Measurements from ENCODE around the gene C1S. TPM values are rescaled to one million over a fixed set of nuclear protein-coding genes. Genes with fewer than 3 reads are reported as not detected.

Gene C1S
- total and polyA plus RNA-seq, 2 donors (not counting 3 experiments of a cell fraction or from before 2014, with no cell fraction given) = 0.32 to 0.38 TPM

DNA sequence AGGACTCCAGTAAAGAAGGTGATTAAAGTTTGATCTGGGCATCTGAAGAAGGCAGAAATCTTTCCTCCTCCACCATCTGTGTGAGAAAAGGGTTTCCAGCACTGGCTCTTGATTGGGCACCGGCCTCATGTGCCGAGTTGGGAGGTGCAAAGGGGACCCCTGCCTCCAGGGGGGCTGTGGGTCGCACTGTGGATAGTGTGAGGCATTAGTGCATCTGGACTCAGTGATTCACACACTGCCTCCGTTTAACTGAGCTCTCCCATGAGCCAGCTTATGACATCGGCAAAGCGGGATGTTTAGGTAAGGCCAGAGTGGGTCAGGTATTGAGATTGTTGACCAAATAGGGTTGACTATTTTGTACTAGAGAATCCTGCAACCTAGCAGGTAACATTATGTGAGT is 8.9 kb downstream of the C1S start:
- H3K79me2 ChIP-seq (ENCODE audit: control insufficient read depth, insufficient read depth, low read length) = no peaks in the 10 kb centered on the region
- no TSS peak for BruUV-seq (replicated peaks)
- FAIRE-seq (no peak), DNase-seq (ENCODE audit: low read depth, low spot score) (no peak)
- ChIA-PET POLR2A (no interaction called here), CTCF (interaction anchor here (1.1 to 1.3 kb wide), 2 partner anchors 9 to 10 kb away, joined by 3 to 4 read pairs; partner anchors contain the start of gene C1S)
- no peaks in the 10 kb centered on the region for H3K36me3 ChIP-seq (ENCODE audit: control insufficient read depth in 2 of 2, extremely low read depth in 1 of 2, insufficient read depth in 2 of 2, low read length in 2 of 2)
- no peak overlapping the region for H3K4me2 ChIP-seq (ENCODE audit: insufficient read depth, low read length)
- H3K9me3 ChIP-seq (replicated peaks; ENCODE audit: control insufficient read depth, insufficient read depth, low read length) = no peaks in the 10 kb centered on the region
- H3K27ac ChIP-seq (ENCODE audit: insufficient read depth, low read depth, low read length) = no peak overlapping the region
- intact Hi-C loops (cut with micrococcal nuclease) = no loop called here
- H3K9ac ChIP-seq (replicated peaks; ENCODE audit: extremely low read depth, insufficient read depth, low read length) = no peak overlapping the region
- H3K27me3 ChIP-seq (ENCODE audit: control insufficient read depth in 2 of 2, insufficient read depth in 2 of 2, low read length in 2 of 2) = peaks cover 19 to 34% of the 10 kb centered on the region in 2 experiments
- TF ChIP-seq POLR2AphosphoS5 (IDR thresholded peaks at IDR 0.05; ENCODE audit: insufficient read depth, low read depth, low read length) (no peak), POLR2A (IDR thresholded peaks at IDR 0.05; ENCODE audit: low read depth, low read length) (no peak), GATA2 (IDR thresholded peaks at IDR 0.05; ENCODE audit: insufficient read depth, insufficient read length, low read depth, low read length) (no peak)
- no peaks in the 10 kb centered on the region for H4K20me1 ChIP-seq (replicated peaks; ENCODE audit: control insufficient read depth, extremely low read depth, insufficient read depth, low read length)
- no peaks in the 10 kb centered on the region for H3K9me1 ChIP-seq (replicated peaks; ENCODE audit: control insufficient read depth, extremely low read depth, insufficient read depth, low read length)
- dilution Hi-C loops (cut with MboI; ENCODE audit: extremely low pct_ligation_motif_present, low sequenced_read_pairs) = no loop called here
- no peaks in the 10 kb centered on the region for H3K4me1 ChIP-seq (ENCODE audit: control insufficient read depth, extremely low read depth, insufficient read depth, low read length)
- no peak overlapping the region for H3K4me3 ChIP-seq (replicated peaks in 1 of 3; ENCODE audit: insufficient read depth in 1 of 3, low read depth in 1 of 3, low read length in 3 of 3)
- H2AFZ ChIP-seq (ENCODE audit: low read depth, low read length) = no peak overlapping the region

DNA sequence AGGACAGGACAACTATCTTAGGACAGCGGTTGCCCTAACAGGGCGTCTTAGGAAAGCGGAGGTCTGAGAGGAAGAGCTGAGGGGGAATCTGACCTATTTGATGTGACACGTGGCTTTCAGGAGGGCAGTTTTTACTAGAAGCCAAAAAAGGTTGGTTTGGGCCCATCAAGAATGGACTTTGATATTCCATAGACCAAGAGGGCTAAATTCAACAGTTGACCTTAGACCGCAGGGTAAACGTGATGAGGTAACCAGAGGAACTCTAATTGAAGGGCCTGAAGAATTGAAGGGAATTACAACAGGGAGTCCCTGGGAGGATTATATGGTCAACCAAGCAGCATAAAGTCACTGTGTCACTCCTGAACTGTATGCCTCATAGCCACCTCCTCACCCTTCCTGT is 11.5 kb downstream of the C1S start:
- dilution Hi-C loops (cut with MboI; ENCODE audit: extremely low pct_ligation_motif_present, low sequenced_read_pairs) = no loop called here
- no peaks in the 10 kb centered on the region for H3K79me2 ChIP-seq (ENCODE audit: control insufficient read depth, insufficient read depth, low read length)
- no peak overlapping the region for H3K4me2 ChIP-seq (ENCODE audit: insufficient read depth, low read length)
- H3K9me3 ChIP-seq (replicated peaks; ENCODE audit: control insufficient read depth, insufficient read depth, low read length) = no peaks in the 10 kb centered on the region
- intact Hi-C loops (cut with micrococcal nuclease) = no loop called here
- no peak overlapping the region for H3K27ac ChIP-seq (ENCODE audit: insufficient read depth, low read depth, low read length)
- POLR2A ChIA-PET = no interaction called here
- H3K4me3 ChIP-seq (replicated peaks in 1 of 3; ENCODE audit: insufficient read depth in 1 of 3, low read depth in 1 of 3, low read length in 3 of 3) = no peak overlapping the region
- no peaks in the 10 kb centered on the region for H3K36me3 ChIP-seq (ENCODE audit: control insufficient read depth in 2 of 2, extremely low read depth in 1 of 2, insufficient read depth in 2 of 2, low read length in 2 of 2)
- TF ChIP-seq GATA2 (IDR thresholded peaks at IDR 0.05; ENCODE audit: insufficient read depth, insufficient read length, low read depth, low read length) = no peak
- no peak for TF ChIP-seq MAX (IDR thresholded peaks at IDR 0.05; ENCODE audit: insufficient read depth, insufficient read length)
- TF ChIP-seq CTCF (IDR thresholded peaks at IDR 0.05; ENCODE audit: extremely low read depth in 1 of 2, insufficient read depth in 1 of 2, low read depth in 1 of 2, low read length in 2 of 2) = no peak
- no peak for TF ChIP-seq POLR2A (IDR thresholded peaks at IDR 0.05; ENCODE audit: low read depth, low read length)
- no peak for TF ChIP-seq POLR2AphosphoS5 (IDR thresholded peaks at IDR 0.05; ENCODE audit: insufficient read depth, low read depth, low read length)
- TF ChIP-seq EZH2 (IDR thresholded peaks at IDR 0.05; ENCODE audit: borderline replicate concordance, low read depth, low read length, severe bottlenecking) = no peak
- TF ChIP-seq FOS (IDR thresholded peaks at IDR 0.05; ENCODE audit: borderline replicate concordance, insufficient read depth, low read length) = no peak
- TF ChIP-seq JUN (IDR thresholded peaks at IDR 0.05; ENCODE audit: borderline replicate concordance, insufficient read depth, insufficient read length, low read depth) = no peak
- no TSS peak for BruUV-seq (replicated peaks)
- H3K27me3 ChIP-seq (ENCODE audit: control insufficient read depth in 2 of 2, insufficient read depth in 2 of 2, low read length in 2 of 2) = peaks cover 19 to 39% of the 10 kb centered on the region in 2 experiments
- H3K4me1 ChIP-seq (ENCODE audit: control insufficient read depth, extremely low read depth, insufficient read depth, low read length) = no peaks in the 10 kb centered on the region
- H3K9ac ChIP-seq (replicated peaks; ENCODE audit: extremely low read depth, insufficient read depth, low read length) = no peak overlapping the region
- CTCF ChIA-PET = no interaction called here
- H2AFZ ChIP-seq (ENCODE audit: low read depth, low read length) = no peak overlapping the region
- DNase-seq (ENCODE audit: low read depth, low spot score) (no peak), FAIRE-seq (no peak)
- H3K9me1 ChIP-seq (replicated peaks; ENCODE audit: control insufficient read depth, extremely low read depth, insufficient read depth, low read length) = no peaks in the 10 kb centered on the region
- no peaks in the 10 kb centered on the region for H4K20me1 ChIP-seq (replicated peaks; ENCODE audit: control insufficient read depth, extremely low read depth, insufficient read depth, low read length)

Measured in endothelial cell of umbilical vein (primary cell).